HepG2 (cell line): Measurements from ENCODE around the gene SELENOS. TPM values are rescaled to one million over a fixed set of nuclear protein-coding genes. Genes with fewer than 3 reads are reported as not detected.
A peak's percentile ranks its signal among the peaks of the same experiment; 100 is the strongest.

Experiments used
- ATAC-seq: fragments of 200-7000 bp; cut with Tn5 transposase; 3 replicates; pipeline ENCODE4 v1.9.1; 2020; ENCODE audit warnings: mild to moderate bottlenecking, moderate library complexity
- BruUV-seq: library from RNA; stranded (reverse); fragments of 400-500 nt; replicated peaks from 2 replicates; lab custom pipeline; 2021; lab: Mats Ljungman, UMichigan
- CTCF ChIA-PET: fragments of 300-600 bp; formaldehyde crosslinking; extraction: SDS; loops from one replicate; lab custom pipeline; 2021; ENCODE audit warnings: low total read pairs, inconsistent platforms, low intra/inter-chr PET ratio; lab: Yijun Ruan, JAX
- POLR2A ChIA-PET: fragments of 350-600 bp; sonication (Branson Sonifier 250); formaldehyde crosslinking; loops from one replicate; lab custom pipeline; 2020; ENCODE audit warnings: antibody characterized with exemption, inconsistent platforms; lab: Yijun Ruan, JAX
- DNase-seq: peaks from one replicate; pipeline ENCODE4 v3.0.0-alpha.2; 2015; ENCODE audit warnings: low spot score
- FAIRE-seq: peaks from 3 replicates; lab custom pipeline; 2011; peaks lifted over from hg19 to GRCh38; lab: Jason Lieb, UNC
- H2AFZ ChIP-seq: one replicate; pipeline ENCODE4 v1.6.1; 2011; ENCODE audit warnings: low read length, inconsistent platforms
- H3K27ac ChIP-seq: fragments of 300-600 bp; 3 replicates; pipeline ENCODE4 v1.8.0; 2011; ENCODE audit warnings: mixed run types, mild to moderate bottlenecking, mixed read lengths, low read length, inconsistent platforms; ENCODE audit not compliant: insufficient read depth; ENCODE audit errors: extremely low read length
- H3K27me3 ChIP-seq, 2 experiments: fragments of 200-600 bp in 1 of 2; 2 replicates in 1 of 2; 3 replicates in 1 of 2; pipeline versions ENCODE4 v1.6.0 to v1.8.0; 2011; ENCODE audit warnings: low read length in 2 of 2, mild to moderate bottlenecking in 2 of 2, moderate library complexity in 2 of 2, inconsistent platforms in 1 of 2; ENCODE audit not compliant: insufficient read depth in 2 of 2, control insufficient read depth in 1 of 2
- H3K36me3 ChIP-seq, 2 experiments: fragments of 200-600 bp in 1 of 2; replicated peaks in 1 of 2; 2 replicates in 1 of 2; 3 replicates in 1 of 2; pipeline versions ENCODE4 v1.5.1 to v1.8.0; 2011; ENCODE audit warnings: low read length in 2 of 2, inconsistent platforms in 1 of 2; ENCODE audit not compliant: insufficient read depth in 2 of 2, control insufficient read depth in 1 of 2
- H3K4me1 ChIP-seq: 2 replicates; pipeline ENCODE4 v1.5.1; 2012; ENCODE audit warnings: low read length, inconsistent platforms; ENCODE audit not compliant: insufficient read depth
- H3K4me2 ChIP-seq: 2 replicates; pipeline ENCODE4 v1.6.0; 2011; ENCODE audit warnings: low read depth, low read length, inconsistent platforms
- H3K4me3 ChIP-seq, 3 experiments: fragments of 200-600 bp in 1 of 3; sonication (generic), shearing (Covaris generic) in 1 of 3; replicated peaks in 1 of 3; 2 replicates each; pipeline ENCODE4 v1.5.1; 2011 to 2016; ENCODE audit warnings: low read length in 3 of 3, inconsistent platforms in 2 of 3, low read depth in 2 of 3, mild to moderate bottlenecking in 2 of 3, control low read depth in 1 of 3, mixed read lengths in 1 of 3; ENCODE audit not compliant: insufficient read depth in 1 of 3
- H3K79me2 ChIP-seq: one replicate; pipeline ENCODE4 v1.6.1; 2011; ENCODE audit warnings: low read length, inconsistent platforms; ENCODE audit not compliant: insufficient read depth
- H3K9ac ChIP-seq: 2 replicates; pipeline ENCODE4 v1.6.0; 2011; ENCODE audit warnings: mild to moderate bottlenecking, low read depth, low read length, inconsistent platforms; ENCODE audit not compliant: insufficient read depth
- H3K9me3 ChIP-seq: 2 replicates; pipeline ENCODE4 v1.5.1; 2012; ENCODE audit warnings: mild to moderate bottlenecking, low read length
- H4K20me1 ChIP-seq: 2 replicates; pipeline ENCODE4 v1.6.0; 2011; ENCODE audit warnings: inconsistent platforms, mild to moderate bottlenecking, low read length, moderate library complexity; ENCODE audit not compliant: insufficient read depth
- POGZ ChIP-seq: sonication (generic); formaldehyde crosslinking; IDR thresholded peaks from 2 replicates; pipeline ENCODE4 v1.4.0; 2020; ENCODE audit warnings: mild to moderate bottlenecking, missing genetic modification reagents
- RARG ChIP-seq: sonication (generic); formaldehyde crosslinking; IDR thresholded peaks from 2 replicates; pipeline ENCODE4 v1.4.0; 2020; ENCODE audit warnings: low read depth, mild to moderate bottlenecking, missing genetic modification reagents
- RBFOX2 ChIP-seq: fragments of 200-400 bp; formaldehyde crosslinking; IDR thresholded peaks from 2 replicates; pipeline ENCODE4 v1.6.1; 2017; ENCODE audit warnings: low read depth, mild to moderate bottlenecking, low read length
- ZBTB38 ChIP-seq: sonication (generic); formaldehyde crosslinking; IDR thresholded peaks from 2 replicates; pipeline ENCODE4 v1.5.1; 2020; ENCODE audit warnings: mild to moderate bottlenecking, missing genetic modification reagents
- ZNF12 ChIP-seq: sonication (generic); formaldehyde crosslinking; IDR thresholded peaks from 2 replicates; pipeline ENCODE4 v1.5.0; 2020; ENCODE audit warnings: missing genetic modification reagents
- WGBS: methylation state at CpG from one replicate; pipeline ENCODE4 v1.1.6; 2017; ENCODE audit warnings: low lambda C conversion rate; 5-methylcytosine and 5-hydroxymethylcytosine counted together
- in situ Hi-C: cut with HindIII; loops from 2 replicates; pipeline ENCODE4 v1.10.0; 2017; ENCODE audit warnings: low pct_unique_long_range_greater_than_20kb; ENCODE audit not compliant: extremely low pct_ligation_motif_present
- intact Hi-C: fragments of 100-400 bp; cut with micrococcal nuclease; formaldehyde crosslinking; loops from one replicate; pipeline ENCODE4 v1.10.0; 2022; ENCODE audit not compliant: unreplicated experiment
- polyA plus RNA-seq, 8 experiments: library from polyadenylated mRNA; depleted of rRNA in 3 of 8; stranded (reverse) in 7 of 8; unstranded in 1 of 8; fragments of >200 nt; fragmentation: Illumina TruSeq in 4 of 8; extraction: Trizol in 4 of 8; gene quantifications; 2 replicates each; pipeline versions ENCODE4 v1.2.1 to v1.2.3, GENCODE V29; 2011 to 2016; ENCODE audit warnings: low read depth in 4 of 8, missing spikeins in 1 of 8, mixed read lengths in 1 of 8; ENCODE audit not compliant: insufficient read depth in 1 of 8
- total RNA-seq, 5 experiments: library from RNA; depleted of rRNA; stranded (reverse); fragments of >200 nt; fragmentation: Illumina TruSeq; extraction: Trizol; gene quantifications; 2 replicates each; pipeline ENCODE4 v1.2.3, GENCODE V29; 2016; ENCODE audit warnings: low read depth in 1 of 5

Gene SELENOS
- total and polyA plus RNA-seq, 2 of the 13 experiments (the other 11 are each of a cell fraction or from before 2014, with no cell fraction given): 63.0 to 66.1 TPM

- TF ChIP-seq POGZ (CRISPR knock-in tag) (peak; percentile 91), ZNF12 (CRISPR knock-in tag) (peak; percentile 59)
These were observed 17.7 kb upstream of the SELENOS start, which contains the start of gene SNRPA1 (continued) for GRCh38 chr15:101294731-101295606.

GRCh38 chr15:101293122-101293521, 15.8 kb upstream of the SELENOS start:
- Histone ChIP-seq H3K36me3 (peaks cover 4 to 17% of the 10 kb centered on the region in 2 experiments; a peak in 3 of 5 replicates), H3K27me3 (no peaks in the 10 kb centered on the region; a peak in 1 of 5 replicates), H2AFZ (no peak overlapping the region), H3K4me2 (peak overlapping the region; percentile 95), H3K9me3 (no peaks in the 10 kb centered on the region), H3K4me3 (peak overlapping the region; percentile 66 to 90 (median 77))
- no TSS peak for BruUV-seq
- FAIRE-seq (no peak), DNase-seq (no peak), ATAC-seq (no peak)
- 54% methylated on average over 8 of the region's 10 CpGs for WGBS
- POLR2A ChIA-PET: no interaction called here
- peak; percentile 47; the same call in 1 of the 2 replicates for TF ChIP-seq ZBTB38 (CRISPR knock-in tag)
- no peak for TF ChIP-seq RARG (CRISPR knock-in tag)
- TF ChIP-seq RBFOX2: 0 out of 2 replicates have a peak, but pooled peaks have one; percentile 12
- TF ChIP-seq, all 625 proteins: peak for 2
- in situ Hi-C loops (loop anchor here (10.0 kb wide), 1 partner anchor 202 kb away; no protein-coding TSS in a partner anchor), intact Hi-C loops (loop anchor here (5.0 kb wide), 1 partner anchor 359 kb away; the partner anchor contains the start of gene TM2D3)
- H3K79me2 ChIP-seq: peaks cover 73% of the 10 kb centered on the region
- H4K20me1 ChIP-seq: peaks cover 36% of the 10 kb centered on the region
- CTCF ChIA-PET: no interaction called here
- H3K9ac ChIP-seq: peak overlapping the region; percentile 95
- peaks cover 34% of the 10 kb centered on the region for H3K4me1 ChIP-seq
- H3K27ac ChIP-seq: peak overlapping the region; percentile 85
